Thyroid gland (tissue), 4 donors: ENCODE measurements around the gene ZFP69B.

Experiments
- CTCF ChIP-seq, 6 experiments: fragments of 200-600 bp in 3 of 6; fragments of 450-650 bp in 3 of 6; sonication (generic) in 3 of 6; IDR thresholded peaks; one replicate each; pipeline ENCODE4 v1.5.1; 2016 to 2019; ENCODE audit warnings: antibody characterized with exemption in 6 of 6, mild to moderate bottlenecking in 2 of 6, inconsistent platforms in 1 of 6, moderate library complexity in 1 of 6
- POLR2A ChIP-seq, 2 donors: fragments of 450-650 bp; IDR thresholded peaks; one replicate each; pipeline ENCODE4 v1.6.1; 2017; ENCODE audit warnings: antibody characterized with exemption in 2 of 2, mild to moderate bottlenecking in 2 of 2, moderate library complexity in 1 of 2

- no peak for TF ChIP-seq CTCF (IDR thresholded peaks at IDR 0.05)
- TF ChIP-seq POLR2A (IDR thresholded peaks at IDR 0.05): no peak
Observed at GRCh38 chr1:40435471-40435870, 14.8 kb upstream of the ZFP69B start.
